ENCODE results near the gene TENM4. TPM values are rescaled to one million over a fixed set of nuclear protein-coding genes. Genes with fewer than 3 reads are reported as not detected.

TENM4 gene
- total and polyA plus RNA-seq, 10 of the 15 experiments (the other 5 are each of a cell fraction or from before 2014, with no cell fraction given), result 0.03 to 0.12 (median 0.06) TPM; not detected in 7

- H3K27ac ChIP-seq (ENCODE audit: control insufficient read depth, insufficient read depth), result no peak overlapping the region
- H3K4me3 ChIP-seq, result peak overlapping the region; percentile 22; the same call in 1 of the 2 replicates
- SMC1A ChIA-PET (ENCODE audit: uncharacterized antibody, unreplicated experiment), result no interaction called here
- no peaks in the 10 kb centered on the region; the same call in 2 of the 3 replicates for H3K9me3 ChIP-seq (replicated peaks; ENCODE audit: control insufficient read depth, insufficient read depth, low read length)
- CTCF ChIA-PET, result interaction anchor here (1.6 to 2.7 kb wide), 4 partner anchors 10 to 53 kb away, joined by 4 to 9 read pairs (median 4); no protein-coding TSS in a partner anchor
- no peaks in the 10 kb centered on the region for H3K36me3 ChIP-seq (ENCODE audit: control insufficient read depth in 2 of 2, insufficient read depth in 2 of 2, low read length in 1 of 2)
- ATAC-seq (no peak), FAIRE-seq (no peak), DNase-seq (ENCODE audit: low read depth, low spot score) (no peak)
- intact Hi-C loops (cut with micrococcal nuclease; ENCODE audit: unreplicated experiment), result no loop called here
- H3K27me3 ChIP-seq (replicated peaks in 1 of 2; ENCODE audit: control insufficient read depth in 2 of 2, insufficient read depth in 2 of 2, low read length in 1 of 2), result peaks cover 28 to 40% of the 10 kb centered on the region in 2 experiments
- RAD21 ChIA-PET (ENCODE audit: unreplicated experiment), result no interaction called here
- BruUV-seq (replicated peaks), result no TSS peak
- in situ Hi-C loops (cut with MboI), result no loop called here
- POLR2A ChIA-PET, result no interaction called here
- no peak overlapping the region for H3K9ac ChIP-seq (ENCODE audit: control insufficient read depth, insufficient read depth, low read length)
- H3K4me2 ChIP-seq (ENCODE audit: control insufficient read depth, insufficient read depth), result peak overlapping the region; percentile 79
- H3K4me1 ChIP-seq (ENCODE audit: control insufficient read depth, insufficient read depth, low read length), result peaks cover 3% of the 10 kb centered on the region; the same call in 1 of the 2 replicates
- H4K20me1 ChIP-seq (ENCODE audit: control insufficient read depth, insufficient read depth), result peaks cover 4% of the 10 kb centered on the region; the same call in 1 of the 2 replicates
- TF ChIP-seq DPF2 (IDR thresholded peaks at IDR 0.05) (0 out of 2 replicates have a peak, but pooled peaks have one; percentile 1), JUND (IDR thresholded peaks at IDR 0.05; ENCODE audit: low read depth, low read length) (no peak), ZNF217 (IDR thresholded peaks at IDR 0.05) (no peak)
- no peaks in the 10 kb centered on the region for H3K79me2 ChIP-seq (ENCODE audit: control insufficient read depth, insufficient read depth, low read length)
- H2AFZ ChIP-seq (ENCODE audit: control insufficient read depth, low read depth, low read length), result no peak overlapping the region
- WGBS (ENCODE audit: insufficient coverage, insufficient replicate concordance, low lambda C conversion rate, missing lambda C conversion rate), result 10% methylated on average over 10 of the region's 10 CpGs
These were observed 638 bp upstream of the TENM4 start for GRCh38 chr11:79441461-79441875.

DNA sequence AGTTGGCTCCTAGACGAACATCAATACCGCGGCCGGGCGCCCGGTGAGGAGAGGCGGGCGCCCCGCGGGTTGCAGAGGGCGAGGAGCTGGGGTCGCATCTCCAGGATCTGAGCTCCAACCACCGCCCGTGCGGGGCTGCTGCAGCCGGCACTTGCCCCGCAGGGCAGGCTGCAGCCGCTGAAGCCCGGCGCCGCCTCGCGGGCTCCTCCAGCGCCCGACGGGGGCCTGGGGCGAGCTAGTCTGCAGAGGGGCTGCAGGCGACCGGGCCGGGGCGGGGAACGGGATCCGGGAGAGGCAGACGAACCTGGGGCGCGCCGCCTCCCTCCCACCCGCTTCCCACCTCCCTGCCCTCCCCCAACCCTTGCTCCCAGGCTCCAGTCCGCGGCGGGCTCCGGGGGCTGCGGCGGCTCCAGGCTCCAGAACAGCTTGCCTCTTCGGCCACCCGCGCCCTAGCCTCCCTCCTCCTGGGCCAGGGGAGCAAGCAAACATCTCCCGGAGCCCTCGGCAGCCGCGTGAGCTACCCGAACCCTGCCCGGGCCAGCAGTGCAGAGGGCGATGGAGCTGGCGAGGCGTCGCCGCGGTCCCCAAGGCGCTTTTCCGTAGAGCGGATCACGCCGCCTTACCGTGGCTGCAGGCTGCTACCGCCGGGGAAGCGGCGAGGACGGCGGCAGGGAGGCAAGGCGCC, 802 bp downstream of the TENM4 start:
- in situ Hi-C loops (cut with MboI), result no loop called here
- Histone ChIP-seq H3K9ac (ENCODE audit: control insufficient read depth, insufficient read depth, low read length) (no peak overlapping the region), H3K27ac (ENCODE audit: control insufficient read depth, insufficient read depth) (no peak overlapping the region), H3K4me2 (ENCODE audit: control insufficient read depth, insufficient read depth) (peak overlapping the region; percentile 17; the same call in 1 of the 2 replicates), H3K36me3 (ENCODE audit: control insufficient read depth in 2 of 2, insufficient read depth in 2 of 2, low read length in 1 of 2) (no peaks in the 10 kb centered on the region), H3K79me2 (ENCODE audit: control insufficient read depth, insufficient read depth, low read length) (no peaks in the 10 kb centered on the region), H3K4me1 (ENCODE audit: control insufficient read depth, insufficient read depth, low read length) (peaks cover 3% of the 10 kb centered on the region; the same call in 1 of the 2 replicates), H3K9me3 (replicated peaks; ENCODE audit: control insufficient read depth, insufficient read depth, low read length) (no peaks in the 10 kb centered on the region; the same call in 2 of the 3 replicates), H2AFZ (ENCODE audit: control insufficient read depth, low read depth, low read length) (no peak overlapping the region), H3K27me3 (replicated peaks in 1 of 2; ENCODE audit: control insufficient read depth in 2 of 2, insufficient read depth in 2 of 2, low read length in 1 of 2) (peaks cover 28 to 50% of the 10 kb centered on the region in 2 experiments), H3K4me3 (no peak overlapping the region), H4K20me1 (ENCODE audit: control insufficient read depth, insufficient read depth) (peaks cover 4% of the 10 kb centered on the region; the same call in 1 of the 2 replicates)
- ChIA-PET RAD21 (ENCODE audit: unreplicated experiment) (interaction anchor here (1.0 to 1.6 kb wide), 2 partner anchors 39 to 43 kb away, joined by 4 to 9 read pairs; no protein-coding TSS in a partner anchor), POLR2A (interaction anchor here (0.6 kb wide), 1 partner anchor 52 kb away, joined by 3 read pairs; no protein-coding TSS in a partner anchor), SMC1A (ENCODE audit: uncharacterized antibody, unreplicated experiment) (no interaction called here), CTCF (interaction anchor here (1.5 to 2.2 kb wide), 5 partner anchors 8 to 54 kb away, joined by 4 to 7 read pairs (median 4); no protein-coding TSS in a partner anchor)
- 4% methylated on average over 59 of the region's 72 CpGs for WGBS (ENCODE audit: insufficient coverage, insufficient replicate concordance, low lambda C conversion rate, missing lambda C conversion rate)
- TF ChIP-seq TBL1XR1 (IDR thresholded peaks at IDR 0.05; ENCODE audit: low read depth, low read length) (no peak), HCFC1 (IDR thresholded peaks at IDR 0.05; ENCODE audit: low read length) (no peak), HDAC2 (IDR thresholded peaks at IDR 0.05) (no peak), RCOR1 (conservative IDR thresholded peaks at IDR 0.05; ENCODE audit: low read depth, low read length) (no peak), FOXM1 (IDR thresholded peaks at IDR 0.05; ENCODE audit: low read depth, low read length) (no peak)
- BruUV-seq (replicated peaks), result no TSS peak
- DNase-seq (ENCODE audit: low read depth, low spot score), result no peak
- peak; percentile 16; the same call in 2 of the 3 replicates for ATAC-seq
- intact Hi-C loops (cut with micrococcal nuclease; ENCODE audit: unreplicated experiment), result no loop called here
- FAIRE-seq, result no peak
